H1 (cell line): ENCODE data around the gene ZNF407. TPM values are rescaled to one million over a fixed set of nuclear protein-coding genes. Genes with fewer than 3 reads are reported as not detected.

ENCODE experiments used
- CTCF ChIA-PET: fragments of 300-600 bp; sonication (Branson Sonifier 250); formaldehyde crosslinking; loops from one replicate; lab custom pipeline; 2021; ENCODE audit not compliant: partially characterized antibody; lab: Charles Lee
- POLR2A ChIA-PET: fragments of 300-600 bp; sonication (Branson Sonifier 250); formaldehyde crosslinking; loops from one replicate; lab custom pipeline; 2021; ENCODE audit warnings: inconsistent platforms; ENCODE audit not compliant: partially characterized antibody; lab: Charles Lee
- DNase-seq, 2 experiments: peaks; one replicate each; pipeline versions ENCODE4 v3.0.0 to v3.0.0-alpha.2; 2010 to 2022; ENCODE audit warnings: low spot score in 2 of 2, low read depth in 1 of 2, mixed read lengths in 1 of 2
- FAIRE-seq: peaks from 2 replicates; lab custom pipeline; 2011; peaks lifted over from hg19 to GRCh38; lab: Jason Lieb, UNC
- H2AFZ ChIP-seq: 2 replicates; pipeline ENCODE4 v1.8.1; 2012; ENCODE audit warnings: low read length, inconsistent platforms
- H2AK5ac ChIP-seq: 2 replicates; pipeline ENCODE4 v1.6.1; 2013; ENCODE audit warnings: low read depth, low read length
- H2BK120ac ChIP-seq: replicated peaks from 2 replicates; pipeline ENCODE3; 2013; ENCODE audit warnings: low read depth, low read length, inconsistent platforms
- H2BK12ac ChIP-seq: 2 replicates; pipeline ENCODE4 v1.6.1; 2013; ENCODE audit warnings: low read depth, low read length
- H2BK15ac ChIP-seq: 2 replicates; pipeline ENCODE4 v1.6.1; 2013; ENCODE audit warnings: low read length
- H2BK20ac ChIP-seq: 2 replicates; pipeline ENCODE4 v1.6.1; 2013; ENCODE audit warnings: low read length
- H2BK5ac ChIP-seq: 2 replicates; pipeline ENCODE4 v1.6.1; 2013; ENCODE audit warnings: low read depth, low read length
- H3K14ac ChIP-seq: 2 replicates; pipeline ENCODE4 v1.6.1; 2013; ENCODE audit warnings: inconsistent platforms; ENCODE audit not compliant: insufficient read length
- H3K18ac ChIP-seq: 2 replicates; pipeline ENCODE4 v1.6.1; 2013; ENCODE audit warnings: low read length; ENCODE audit errors: extremely low read depth
- H3K23ac ChIP-seq: 2 replicates; pipeline ENCODE4 v1.6.1; 2013; ENCODE audit warnings: inconsistent platforms; ENCODE audit not compliant: insufficient read length
- H3K23me2 ChIP-seq: 2 replicates; pipeline ENCODE4 v1.6.1; 2013; ENCODE audit warnings: low read depth, low read length
- H3K27ac ChIP-seq: 2 replicates; pipeline ENCODE4 v1.6.1; 2011; ENCODE audit warnings: low read depth, low read length, inconsistent platforms
- H3K27me3 ChIP-seq, 4 experiments: replicated peaks in 1 of 4; 1 replicate in 1 of 4; 2 replicates in 3 of 4; pipeline versions ENCODE4 v1.6.1 to v1.8.1; 2011 to 2013; ENCODE audit warnings: low read length in 3 of 4, mild to moderate bottlenecking in 3 of 4, inconsistent platforms in 2 of 4, mixed read lengths in 2 of 4, moderate library complexity in 1 of 4; ENCODE audit not compliant: control insufficient read depth in 3 of 4, insufficient read depth in 3 of 4; ENCODE audit errors: extremely low read depth in 1 of 4
- H3K36me3 ChIP-seq, 4 experiments: 2 replicates each; pipeline versions ENCODE4 v1.6.1 to v1.8.1; 2011 to 2013; ENCODE audit warnings: mild to moderate bottlenecking in 4 of 4, low read length in 3 of 4, moderate library complexity in 2 of 4, control low read depth in 1 of 4, inconsistent platforms in 1 of 4; ENCODE audit not compliant: insufficient read depth in 4 of 4, control insufficient read depth in 2 of 4
- H3K4ac ChIP-seq: replicated peaks from 2 replicates; pipeline ENCODE3; 2013; ENCODE audit warnings: low read length, low read depth, mixed read lengths, inconsistent platforms; ENCODE audit not compliant: insufficient read length
- H3K4me1 ChIP-seq, 4 experiments: replicated peaks in 1 of 4; 1 replicate in 1 of 4; 2 replicates in 3 of 4; pipeline versions ENCODE4 v1.6.1 to v1.8.1; 2011 to 2013; ENCODE audit warnings: low read length in 3 of 4, inconsistent platforms in 2 of 4, mixed read lengths in 1 of 4; ENCODE audit not compliant: insufficient read depth in 4 of 4, control insufficient read depth in 3 of 4
- H3K4me2 ChIP-seq, 2 experiments: 2 replicates each; pipeline versions ENCODE4 v1.6.1 to v1.8.1; 2011 to 2013; ENCODE audit warnings: low read depth in 2 of 2, low read length in 2 of 2, control low read depth in 1 of 2, inconsistent platforms in 1 of 2, mild to moderate bottlenecking in 1 of 2; ENCODE audit not compliant: insufficient read depth in 1 of 2
- H3K4me3 ChIP-seq, 4 experiments: fragments of 200-600, 300-600 bp in 1 of 4; sonication (generic), shearing (Covaris generic), sonication (Bioruptor Twin) in 1 of 4; 2 replicates each; pipeline versions ENCODE4 v1.5.1 to v1.8.1; 2011 to 2016; ENCODE audit warnings: low read length in 4 of 4, low read depth in 3 of 4, control low read depth in 2 of 4, inconsistent platforms in 2 of 4, mild to moderate bottlenecking in 2 of 4, mixed read lengths in 1 of 4, moderate library complexity in 1 of 4; ENCODE audit not compliant: insufficient read depth in 2 of 4; ENCODE audit errors: extremely low read depth in 1 of 4
- H3K56ac ChIP-seq: replicated peaks from 2 replicates; pipeline ENCODE3; 2013; ENCODE audit warnings: low read depth, mild to moderate bottlenecking, mixed read lengths, low read length, inconsistent platforms; ENCODE audit not compliant: insufficient read length
- H3K79me1 ChIP-seq: 2 replicates; pipeline ENCODE4 v1.6.1; 2013; ENCODE audit warnings: low read depth, low read length, control low read depth
- H3K79me2 ChIP-seq, 2 experiments: 2 replicates each; pipeline versions ENCODE4 v1.6.1 to v1.8.1; 2012 to 2013; ENCODE audit warnings: low read length in 2 of 2, mild to moderate bottlenecking in 2 of 2, inconsistent platforms in 1 of 2; ENCODE audit not compliant: insufficient read depth in 2 of 2, control insufficient read depth in 1 of 2
- H3K9ac ChIP-seq, 4 experiments: replicated peaks in 1 of 4; 1 replicate in 1 of 4; 2 replicates in 3 of 4; pipeline versions ENCODE4 v1.6.1 to v1.8.1; 2011 to 2013; ENCODE audit warnings: low read depth in 3 of 4, low read length in 3 of 4, control low read depth in 2 of 4, mild to moderate bottlenecking in 2 of 4, moderate library complexity in 2 of 4, inconsistent platforms in 1 of 4; ENCODE audit errors: extremely low read depth in 1 of 4
- H3K9me3 ChIP-seq, 2 experiments: 2 replicates each; pipeline versions ENCODE4 v1.6.1 to v1.8.1; 2012 to 2013; ENCODE audit warnings: mild to moderate bottlenecking in 2 of 2, moderate library complexity in 2 of 2, control low read depth in 1 of 2, inconsistent platforms in 1 of 2, low read depth in 1 of 2, low read length in 1 of 2, mixed read lengths in 1 of 2; ENCODE audit not compliant: insufficient read depth in 2 of 2
- H4K20me1 ChIP-seq, 2 experiments: replicated peaks in 1 of 2; 2 replicates each; pipeline versions ENCODE3 to v1.8.1; 2011 to 2013; ENCODE audit warnings: inconsistent platforms in 2 of 2, low read length in 2 of 2, mild to moderate bottlenecking in 1 of 2; ENCODE audit not compliant: insufficient read depth in 2 of 2, control insufficient read depth in 1 of 2
- H4K5ac ChIP-seq: 2 replicates; pipeline ENCODE4 v1.6.1; 2013; ENCODE audit warnings: low read length, low read depth, mixed read lengths, inconsistent platforms; ENCODE audit not compliant: insufficient read length
- H4K8ac ChIP-seq: 2 replicates; pipeline ENCODE4 v1.8.0; 2013; ENCODE audit warnings: mild to moderate bottlenecking, moderate library complexity, low read length, inconsistent platforms; ENCODE audit not compliant: insufficient read depth; ENCODE audit errors: extremely low read depth
- H4K91ac ChIP-seq: replicated peaks from 2 replicates; pipeline ENCODE3; 2013; ENCODE audit warnings: low read length, mixed read lengths, inconsistent platforms; ENCODE audit not compliant: insufficient read length
- ATF2 ChIP-seq: IDR thresholded peaks from 2 replicates; pipeline ENCODE4 v1.6.1; 2012; ENCODE audit warnings: low read length, inconsistent platforms
- CREB1 ChIP-seq: IDR thresholded peaks from 2 replicates; pipeline ENCODE4 v1.6.1; 2012; ENCODE audit warnings: inconsistent platforms
- CTCF ChIP-seq, 3 experiments: IDR thresholded peaks; 1 replicate in 2 of 3; 2 replicates in 1 of 3; pipeline versions ENCODE4 v1.5.1 to v1.6.1; 2011; ENCODE audit warnings: low read length in 3 of 3, mild to moderate bottlenecking in 3 of 3, inconsistent platforms in 2 of 3, low read depth in 1 of 3, moderate library complexity in 1 of 3; ENCODE audit not compliant: insufficient read depth in 1 of 3; ENCODE audit errors: control extremely low read depth in 1 of 3
- NANOG ChIP-seq: IDR thresholded peaks from 2 replicates; pipeline ENCODE4 v1.6.1; 2011; ENCODE audit warnings: low read length, low read depth, mild to moderate bottlenecking, inconsistent platforms; ENCODE audit not compliant: insufficient read depth, poor library complexity, severe bottlenecking
- PHF8 ChIP-seq: fragments of 200-600 bp; sonication (generic); conservative IDR thresholded peaks from 2 replicates; pipeline ENCODE4 v1.7.1; 2012; ENCODE audit warnings: low read depth, mild to moderate bottlenecking, inconsistent platforms, low read length, moderate library complexity
- RNF2 ChIP-seq: fragments of 200-900, 300-1000 bp; sonication (generic); IDR thresholded peaks from 2 replicates; pipeline ENCODE4 v1.7.1; 2016; ENCODE audit warnings: borderline replicate concordance, low read depth, mild to moderate bottlenecking, antibody characterized with exemption, low read length; ENCODE audit not compliant: poor library complexity, severe bottlenecking; ENCODE audit errors: missing control alignments
- SIX5 ChIP-seq: IDR thresholded peaks from 2 replicates; pipeline ENCODE4 v1.6.1; 2011; ENCODE audit warnings: mild to moderate bottlenecking, low read depth, low read length
- SP1 ChIP-seq: IDR thresholded peaks from 2 replicates; pipeline ENCODE4 v1.6.1; 2011; ENCODE audit warnings: low read depth, low read length
- SP4 ChIP-seq: IDR thresholded peaks from 2 replicates; pipeline ENCODE4 v1.6.1; 2012; ENCODE audit warnings: low read length, inconsistent platforms
- TAF7 ChIP-seq: optimal IDR thresholded peaks from 2 replicates; pipeline ENCODE3; 2011; ENCODE audit warnings: low read depth, mild to moderate bottlenecking, inconsistent platforms, low read length, moderate library complexity, borderline replicate concordance
- WGBS, 2 experiments: shearing (Covaris generic) in 1 of 2; methylation state at CpG; one replicate each; pipeline versions ENCODE4 v1.1.6 to v1.1.7; 2013 to 2015; ENCODE audit warnings: low lambda C conversion rate in 2 of 2, mixed read lengths in 2 of 2, inconsistent platforms in 1 of 2, low coverage in 1 of 2, missing lambda C conversion rate in 1 of 2; ENCODE audit not compliant: insufficient replicate concordance in 2 of 2, insufficient coverage in 1 of 2, insufficient read length in 1 of 2; ENCODE audit errors: extremely low coverage in 1 of 2, missing lambda C conversion rate in 1 of 2; 5-methylcytosine and 5-hydroxymethylcytosine counted together
- polyA plus RNA-seq, 7 experiments: library from polyadenylated mRNA; depleted of rRNA in 3 of 7; stranded (reverse) in 5 of 7; unstranded in 2 of 7; fragments of >200 nt in 5 of 7; fragments of 200-250 nt in 2 of 7; gene quantifications; 1 replicate in 5 of 7; 2 replicates in 1 of 7; 4 replicates in 1 of 7; pipeline versions ENCODE4 v1.2.1 to v1.2.3, GENCODE V29; 2011 to 2013; ENCODE audit warnings: missing spikeins in 2 of 7, mixed read lengths in 2 of 7
- total RNA-seq: library from RNA; stranded (reverse); fragmentation: NEBNext Ultra II Directional; extraction: Animal tissue kit (Norgen Biotek cat#: 25700); gene quantifications from 2 replicates; pipeline ENCODE4 v1.2.1, GENCODE V29; 2021

ZNF407 gene
- total and polyA plus RNA-seq, 2 of the 8 experiments (the other 6 are each of a cell fraction or from before 2014, with no cell fraction given): 1.5 to 6.8 TPM

DNA sequence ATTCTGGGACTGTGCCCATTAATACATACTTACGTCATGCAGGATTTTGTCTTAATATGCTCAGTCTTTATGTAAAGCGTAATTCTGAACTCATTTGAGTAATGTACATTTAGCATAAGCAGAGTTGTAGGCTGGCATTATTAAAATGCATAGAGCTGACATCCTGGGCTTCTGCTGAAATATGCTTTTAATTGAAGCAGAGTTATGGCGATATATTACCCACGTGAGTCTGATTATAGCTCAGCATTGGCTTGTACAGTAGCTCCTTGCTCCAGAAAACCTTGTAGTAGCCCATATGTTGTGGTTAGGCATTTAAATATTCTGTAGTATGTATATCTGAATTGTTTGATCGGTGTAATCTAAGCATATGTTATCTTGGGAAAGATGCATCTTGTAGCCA, 377.3 kb downstream of the ZNF407 start:
- H3K14ac ChIP-seq: no peak overlapping the region
- H4K20me1 ChIP-seq: peaks cover 0 to 2% of the 10 kb centered on the region in 2 experiments
- WGBS, 2 experiments: 92% methylated on average over 5 of the region's 5 CpGs; no CpG with 5 or more reads in 1 of the 2 experiments
- H2AK5ac ChIP-seq: no peak overlapping the region
- no peak overlapping the region for H3K4me2 ChIP-seq
- H3K4ac ChIP-seq: no peak overlapping the region
- ChIA-PET CTCF (interaction anchor here (1.6 to 1.7 kb wide), 2 partner anchors 8 to 11 kb away, joined by 4 to 11 read pairs; no protein-coding TSS in a partner anchor), POLR2A (no interaction called here)
- H3K27ac ChIP-seq: no peak overlapping the region
- H4K5ac ChIP-seq: no peak overlapping the region
- H2BK12ac ChIP-seq: no peak overlapping the region
- no peak overlapping the region for H4K8ac ChIP-seq
- no peaks in the 10 kb centered on the region for H3K79me2 ChIP-seq
- H4K91ac ChIP-seq: no peak overlapping the region
- no peaks in the 10 kb centered on the region for H3K79me1 ChIP-seq
- no peaks in the 10 kb centered on the region for H3K23me2 ChIP-seq
- H2BK15ac ChIP-seq: no peak overlapping the region
- no peaks in the 10 kb centered on the region for H3K4me1 ChIP-seq
- no peaks in the 10 kb centered on the region for H3K36me3 ChIP-seq
- H2BK20ac ChIP-seq: no peak overlapping the region
- no peak overlapping the region for H2BK5ac ChIP-seq
- no peak overlapping the region for H2AFZ ChIP-seq
- DNase-seq (no peak), FAIRE-seq (no peak)
- no peak overlapping the region for H3K4me3 ChIP-seq
- H3K9ac ChIP-seq: no peak overlapping the region
- no peak overlapping the region for H3K18ac ChIP-seq
- no peaks in the 10 kb centered on the region for H3K27me3 ChIP-seq
- no peak overlapping the region for H3K56ac ChIP-seq
- no peak overlapping the region for H3K23ac ChIP-seq
- H2BK120ac ChIP-seq: no peak overlapping the region
- H3K9me3 ChIP-seq: no peaks in the 10 kb centered on the region
- TF ChIP-seq CREB1 (no peak), NANOG (no peak), TAF7 (no peak), CTCF (IDR thresholded peaks at IDR 0.05; ENCODE audit: control extremely low read depth in 1 of 3, insufficient read depth in 1 of 3, low read depth in 1 of 3, low read length in 3 of 3) (no peak), RNF2 (no peak), ATF2 (no peak), SIX5 (no peak), SP4 (no peak), SP1 (no peak), PHF8 (no peak)
